Measurements from ENCODE around the gene SPATA45. TPM values are rescaled to one million over a fixed set of nuclear protein-coding genes. Genes with fewer than 3 reads are reported as not detected.

The SPATA45 gene
- total and polyA plus RNA-seq, 2 of the 13 experiments (the other 11 are each of a cell fraction or from before 2014, with no cell fraction given), result 0.17 to 0.64 TPM

- TF ChIP-seq ZNF574 (CRISPR knock-in tag; IDR thresholded peaks at IDR 0.05) (no peak; the same call in 1 of the 2 replicates), EP300 (IDR thresholded peaks at IDR 0.05; ENCODE audit: low read depth in 2 of 2, low read length in 2 of 2) (no peak), EP300 (CRISPR knock-in tag; IDR thresholded peaks at IDR 0.05; ENCODE audit: borderline replicate concordance) (no peak), THAP8 (CRISPR knock-in tag; IDR thresholded peaks at IDR 0.05; ENCODE audit: borderline replicate concordance) (no peak), ZNF75D (CRISPR knock-in tag; IDR thresholded peaks at IDR 0.05; ENCODE audit: borderline replicate concordance) (no peak), HNF4A (CRISPR knock-in tag; IDR thresholded peaks at IDR 0.05) (0 out of 2 replicates have a peak, but pooled peaks have one; percentile 15), ARNT2 (CRISPR knock-in tag; IDR thresholded peaks at IDR 0.05; ENCODE audit: low read depth) (no peak), HOXA9 (CRISPR knock-in tag; IDR thresholded peaks at IDR 0.05; ENCODE audit: borderline replicate concordance) (no peak; the same call in 1 of the 2 replicates), MBNL3 (CRISPR knock-in tag; conservative IDR thresholded peaks at IDR 0.05) (no peak), FOXM1 (CRISPR knock-in tag; IDR thresholded peaks at IDR 0.05) (no peak), ZNF781 (CRISPR knock-in tag; IDR thresholded peaks at IDR 0.05; ENCODE audit: borderline replicate concordance, not compliant biosample characterization) (no peak), TEAD2 (CRISPR knock-in tag; IDR thresholded peaks at IDR 0.05) (no peak), BHLHE40 (IDR thresholded peaks at IDR 0.05; ENCODE audit: low read length) (no peak), ZIK1 (CRISPR knock-in tag; IDR thresholded peaks at IDR 0.05; ENCODE audit: borderline replicate concordance, low read depth) (no peak), ZNF34 (CRISPR knock-in tag; IDR thresholded peaks at IDR 0.05; ENCODE audit: borderline replicate concordance) (no peak), REST (IDR thresholded peaks at IDR 0.05; ENCODE audit: borderline replicate concordance in 1 of 2, low read depth in 1 of 2, low read length in 2 of 2) (no peak), CENPX (CRISPR knock-in tag; IDR thresholded peaks at IDR 0.05) (no peak), BRD4 (CRISPR knock-in tag; IDR thresholded peaks at IDR 0.05) (no peak), ARNT (IDR thresholded peaks at IDR 0.05) (no peak)
- TF ChIP-seq, protein P1, sequence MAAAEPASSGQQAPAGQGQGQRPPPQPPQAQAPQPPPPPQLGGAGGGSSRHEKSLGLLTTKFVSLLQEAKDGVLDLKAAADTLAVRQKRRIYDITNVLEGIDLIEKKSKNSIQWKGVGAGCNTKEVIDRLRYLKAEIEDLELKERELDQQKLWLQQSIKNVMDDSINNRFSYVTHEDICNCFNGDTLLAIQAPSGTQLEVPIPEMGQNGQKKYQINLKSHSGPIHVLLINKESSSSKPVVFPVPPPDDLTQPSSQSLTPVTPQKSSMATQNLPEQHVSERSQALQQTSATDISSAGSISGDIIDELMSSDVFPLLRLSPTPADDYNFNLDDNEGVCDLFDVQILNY (CRISPR knock-in tag; conservative IDR thresholded peaks at IDR 0.05), result no peak
- TF ChIP-seq, protein P2, sequence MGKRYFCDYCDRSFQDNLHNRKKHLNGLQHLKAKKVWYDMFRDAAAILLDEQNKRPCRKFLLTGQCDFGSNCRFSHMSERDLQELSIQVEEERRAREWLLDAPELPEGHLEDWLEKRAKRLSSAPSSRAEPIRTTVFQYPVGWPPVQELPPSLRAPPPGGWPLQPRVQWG (CRISPR knock-in tag; IDR thresholded peaks at IDR 0.05; ENCODE audit: borderline replicate concordance, low read depth), result no peak
Measured at GRCh38 chr1:212858461-212859265, 11.2 kb upstream of the SPATA45 start (continued).

Measured in HepG2 (cell line).